Neural progenitor cell (in vitro differentiated cells): ENCODE results near the gene SOHLH2.

ENCODE experiments used
- EZH2 ChIP-seq: fragments of 200-600 bp; sonication (generic); IDR thresholded peaks from 2 replicates; pipeline ENCODE4 v1.6.1; 2017; ENCODE audit warnings: antibody characterized with exemption, mild to moderate bottlenecking, moderate library complexity
- TF ChIP-seq, protein P1 (sequence below): fragments of 200-600 bp; sonication (generic); IDR thresholded peaks from 2 replicates; pipeline ENCODE4 v1.5.1; 2017; ENCODE audit warnings: antibody characterized with exemption, mild to moderate bottlenecking

- TF ChIP-seq, protein P1, sequence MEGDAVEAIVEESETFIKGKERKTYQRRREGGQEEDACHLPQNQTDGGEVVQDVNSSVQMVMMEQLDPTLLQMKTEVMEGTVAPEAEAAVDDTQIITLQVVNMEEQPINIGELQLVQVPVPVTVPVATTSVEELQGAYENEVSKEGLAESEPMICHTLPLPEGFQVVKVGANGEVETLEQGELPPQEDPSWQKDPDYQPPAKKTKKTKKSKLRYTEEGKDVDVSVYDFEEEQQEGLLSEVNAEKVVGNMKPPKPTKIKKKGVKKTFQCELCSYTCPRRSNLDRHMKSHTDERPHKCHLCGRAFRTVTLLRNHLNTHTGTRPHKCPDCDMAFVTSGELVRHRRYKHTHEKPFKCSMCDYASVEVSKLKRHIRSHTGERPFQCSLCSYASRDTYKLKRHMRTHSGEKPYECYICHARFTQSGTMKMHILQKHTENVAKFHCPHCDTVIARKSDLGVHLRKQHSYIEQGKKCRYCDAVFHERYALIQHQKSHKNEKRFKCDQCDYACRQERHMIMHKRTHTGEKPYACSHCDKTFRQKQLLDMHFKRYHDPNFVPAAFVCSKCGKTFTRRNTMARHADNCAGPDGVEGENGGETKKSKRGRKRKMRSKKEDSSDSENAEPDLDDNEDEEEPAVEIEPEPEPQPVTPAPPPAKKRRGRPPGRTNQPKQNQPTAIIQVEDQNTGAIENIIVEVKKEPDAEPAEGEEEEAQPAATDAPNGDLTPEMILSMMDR = no peak
- TF ChIP-seq EZH2 = no peak
These were observed 87.9 kb downstream of the SOHLH2 start for GRCh38 chr13:36126491-36126890.
